ENCODE data around the gene SH3PXD2A. TPM values are rescaled to one million over a fixed set of nuclear protein-coding genes. Genes with fewer than 3 reads are reported as not detected.

The SH3PXD2A gene
- total and polyA plus RNA-seq, 10 donors = 2.6 to 50.0 (median 35.2) TPM

GRCh38 chr10:103763374-103764202, 91.8 kb downstream of the SH3PXD2A start:
- TF ChIP-seq POLR2AphosphoS5 (IDR thresholded peaks at IDR 0.05) = peak in 2 of 3 donors; percentile 29 to 73
- no peak for TF ChIP-seq CTCF (IDR thresholded peaks at IDR 0.05 in 8 of 11, conservative IDR thresholded peaks at IDR 0.05 in 3 of 11)
- H3K27me3 ChIP-seq (replicated peaks in 1 of 7) = no peaks in the 10 kb centered on the region
- H3K36me3 ChIP-seq = peaks cover 0 to 3% (median 0%) of the 10 kb centered on the region in 6 donors
- H3K9me3 ChIP-seq = no peaks in the 10 kb centered on the region
- DNase-seq = no peak
- WGBS, 5 donors = 28 to 41% (median 34%) methylated on average over 6 to 7 of the region's 7 CpGs
- H3K4me1 ChIP-seq = peaks cover 37 to 89% (median 70%) of the 10 kb centered on the region in 6 donors
- peak overlapping the region in 7 of 8 donors; percentile 15 to 70 (median 24) for H3K27ac ChIP-seq
- peak overlapping the region in 1 of 8 donors; percentile 29 for H3K4me3 ChIP-seq
- intact Hi-C loops (cut with DNase I; ENCODE audit: low total_unique reads) = no loop called here

DNA sequence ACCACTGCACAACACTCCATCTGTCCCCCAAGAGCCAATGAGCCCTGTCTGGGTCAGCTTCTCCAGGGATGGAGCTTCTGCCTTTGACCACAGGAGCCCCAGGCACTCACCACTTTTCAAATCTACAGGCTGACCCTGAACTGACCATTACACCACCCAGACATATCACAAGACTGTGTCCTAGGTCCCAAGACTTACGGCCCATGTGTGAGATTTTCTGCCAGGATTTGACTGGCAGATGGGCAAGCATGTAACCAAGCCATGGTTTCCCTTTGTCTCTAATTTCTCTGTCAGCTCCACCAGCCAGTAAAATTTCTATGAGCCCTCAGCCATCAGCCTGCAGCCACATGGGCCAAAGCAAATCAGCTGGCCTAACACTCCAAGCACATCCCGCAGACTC, 92.5 kb downstream of the SH3PXD2A start:
- H3K27ac ChIP-seq = peak overlapping the region in 4 of 8 donors; percentile 24 to 70 (median 58)
- WGBS, 5 donors = 87 to 93% (median 89%) methylated on average over 2 of the region's 2 CpGs

GRCh38 chr10:103762162-103762561, 93.2 kb downstream of the SH3PXD2A start:
- Histone ChIP-seq H3K4me1 (peaks cover 51 to 94% (median 78%) of the 10 kb centered on the region in 6 donors), H3K9me3 (no peaks in the 10 kb centered on the region), H3K36me3 (peaks cover 0 to 3% (median 0%) of the 10 kb centered on the region in 6 donors), H3K4me3 (no peak overlapping the region), H3K27me3 (replicated peaks in 1 of 7) (no peaks in the 10 kb centered on the region), H3K27ac (peak overlapping the region in 1 of 8 donors; percentile 18)
- intact Hi-C loops (cut with DNase I; ENCODE audit: low total_unique reads) = no loop called here
- WGBS, 5 donors = 87 to 96% (median 92%) methylated on average over 4 of the region's 4 CpGs
- TF ChIP-seq POLR2AphosphoS5 (IDR thresholded peaks at IDR 0.05) (no peak), CTCF (IDR thresholded peaks at IDR 0.05 in 8 of 11, conservative IDR thresholded peaks at IDR 0.05 in 3 of 11) (no peak), POLR2A (IDR thresholded peaks at IDR 0.05) (no peak)
- DNase-seq = no peak

More for the DNA sequence above, 92.5 kb downstream of the SH3PXD2A start:
- Histone ChIP-seq H3K4me3 (no peak overlapping the region), H3K36me3 (peaks cover 0 to 3% (median 0%) of the 10 kb centered on the region in 6 donors), H3K27me3 (replicated peaks in 1 of 7) (no peaks in the 10 kb centered on the region), H3K9me3 (no peaks in the 10 kb centered on the region), H3K4me1 (peaks cover 44 to 89% (median 71%) of the 10 kb centered on the region in 6 donors)
- no peak for DNase-seq
- intact Hi-C loops (cut with DNase I; ENCODE audit: low total_unique reads) = no loop called here
- TF ChIP-seq POLR2A (IDR thresholded peaks at IDR 0.05) (no peak), POLR2AphosphoS5 (IDR thresholded peaks at IDR 0.05) (no peak), CTCF (IDR thresholded peaks at IDR 0.05 in 8 of 11, conservative IDR thresholded peaks at IDR 0.05 in 3 of 11) (no peak)
